ENCODE measurements around the gene DEXI. TPM values are rescaled to one million over a fixed set of nuclear protein-coding genes. Genes with fewer than 3 reads are reported as not detected.

DEXI gene
- total and polyA plus RNA-seq, 2 of the 4 experiments (the other 2 are of a cell fraction): 43.7 to 63.6 TPM

GRCh38 chr16:10950393-10950792 is 8.1 kb upstream of the DEXI start:
- H3K9me1 ChIP-seq (ENCODE audit: insufficient read depth, low read length): peaks cover 38% of the 10 kb centered on the region
- no peak overlapping the region for H3K4me3 ChIP-seq (ENCODE audit: insufficient read depth, low read depth, low read length)
- peaks cover 66% of the 10 kb centered on the region for H4K20me1 ChIP-seq (ENCODE audit: insufficient read depth, low read length)
- no peak overlapping the region for H4K5ac ChIP-seq (ENCODE audit: low read depth, low read length)
- H3K56ac ChIP-seq (ENCODE audit: extremely low read depth, insufficient read depth, low read length): no peak overlapping the region; the same call in 1 of the 2 replicates
- no peak overlapping the region for H2BK5ac ChIP-seq (ENCODE audit: low read depth, low read length, poor library complexity, severe bottlenecking)
- BruUV-seq (replicated peaks): no TSS peak
- DNase-seq (no peak), ATAC-seq (ENCODE audit: low read depth) (peak; percentile 8)
- H2BK120ac ChIP-seq (ENCODE audit: low read depth, low read length): no peak overlapping the region
- H3K18ac ChIP-seq (ENCODE audit: low read depth, low read length): no peak overlapping the region
- in situ Hi-C loops (cut with MboI; ENCODE audit: low sequenced_read_pairs): loop anchor here (25.0 kb wide), 2 partner anchors 587 to 862 kb away; a partner anchor contains a TSS
- H4K91ac ChIP-seq (ENCODE audit: insufficient read depth, low read depth, low read length): no peak overlapping the region
- no peak overlapping the region for H4K8ac ChIP-seq (ENCODE audit: low read depth in 2 of 2, low read length in 2 of 2)
- intact Hi-C loops (cut with micrococcal nuclease): no loop called here
- no peak overlapping the region for H3K27ac ChIP-seq (ENCODE audit: insufficient read depth, low read length)
- no peak overlapping the region for H3K23ac ChIP-seq (ENCODE audit: low read depth, low read length)
- H2AK5ac ChIP-seq (ENCODE audit: low read depth, low read length): 0 out of 2 replicates have a peak overlapping the region, but pooled peaks have one; percentile 6
- dilution Hi-C loops (cut with HindIII; ENCODE audit: low sequenced_read_pairs, unreplicated experiment): no loop called here
- POLR2A ChIA-PET (ENCODE audit: unreplicated experiment): interaction anchor here (0.6 kb wide), 2 partner anchors 18 to 306 kb away, joined by 4 to 6 read pairs; partner anchors contain the start of gene SOCS1
- no peak overlapping the region for H2BK20ac ChIP-seq (ENCODE audit: low read depth, low read length)
- CTCF ChIA-PET: interaction anchor here (1.4 kb wide), 1 partner anchor 304 kb away, joined by 3 read pairs; no protein-coding TSS in a partner anchor
- H3K27me3 ChIP-seq (ENCODE audit: control insufficient read depth, insufficient read depth, low read length): no peaks in the 10 kb centered on the region
- H3K36me3 ChIP-seq (ENCODE audit: control insufficient read depth, insufficient read depth, low read length): no peaks in the 10 kb centered on the region
- 12% methylated on average over 2 of the region's 5 CpGs; no CpG with 5 or more reads in 1 of the 2 experiments for WGBS, 2 experiments (ENCODE audit: extremely low coverage in 2 of 2, insufficient read length in 1 of 2)
- peak overlapping the region; percentile 49; the same call in 1 of the 2 replicates for H3K14ac ChIP-seq (replicated peaks; ENCODE audit: low read depth, low read length)
- H3K9ac ChIP-seq (ENCODE audit: low read depth, low read length): no peak overlapping the region
- TF ChIP-seq ELK1 (IDR thresholded peaks at IDR 0.05; ENCODE audit: borderline replicate concordance, low read depth, low read length) (no peak), CTCF (conservative IDR thresholded peaks at IDR 0.05; ENCODE audit: low read depth, low read length) (no peak), USF2 (IDR thresholded peaks at IDR 0.05; ENCODE audit: low read depth, low read length) (no peak), CEBPB (IDR thresholded peaks at IDR 0.05; ENCODE audit: low read depth, low read length) (no peak), MAFK (IDR thresholded peaks at IDR 0.05; ENCODE audit: low read depth, low read length) (no peak), RCOR1 (IDR thresholded peaks at IDR 0.05; ENCODE audit: insufficient replicate concordance, low read length) (no peak), SMC3 (IDR thresholded peaks at IDR 0.05; ENCODE audit: low read depth, low read length) (no peak), FOS (IDR thresholded peaks at IDR 0.05; ENCODE audit: low read depth, low read length) (no peak), MXI1 (IDR thresholded peaks at IDR 0.05; ENCODE audit: borderline replicate concordance, low read depth, low read length) (no peak), RAD21 (IDR thresholded peaks at IDR 0.05; ENCODE audit: low read length) (no peak), MAZ (IDR thresholded peaks at IDR 0.05; ENCODE audit: borderline replicate concordance, low read depth, low read length) (no peak), NFE2L2 (IDR thresholded peaks at IDR 0.05; ENCODE audit: low read depth, low read length) (no peak), RFX5 (IDR thresholded peaks at IDR 0.05; ENCODE audit: low read depth, low read length) (no peak), POLR2A (IDR thresholded peaks at IDR 0.05; ENCODE audit: low read depth, low read length) (no peak), BHLHE40 (IDR thresholded peaks at IDR 0.05; ENCODE audit: low read depth, low read length) (no peak), CHD1 (IDR thresholded peaks at IDR 0.05; ENCODE audit: low read depth, low read length) (no peak)
- peaks cover 22% of the 10 kb centered on the region for H3K4me1 ChIP-seq (ENCODE audit: control insufficient read depth, insufficient read depth, low read length)
- H2AK9ac ChIP-seq (replicated peaks; ENCODE audit: low read depth, low read length, poor library complexity): no peak overlapping the region
- H3K9me3 ChIP-seq (ENCODE audit: control insufficient read depth, insufficient read depth, low read length): no peaks in the 10 kb centered on the region
- no peak overlapping the region for H3K4me2 ChIP-seq (ENCODE audit: low read depth, low read length)
- H3K4ac ChIP-seq (ENCODE audit: low read depth, low read length): no peak overlapping the region
- no peak overlapping the region for H2AFZ ChIP-seq (replicated peaks; ENCODE audit: low read length, poor library complexity)
- H2BK15ac ChIP-seq (ENCODE audit: low read depth, low read length): no peak overlapping the region
- peaks cover 49 to 87% of the 10 kb centered on the region in 2 experiments for H3K79me1 ChIP-seq (ENCODE audit: low read depth in 1 of 2, low read length in 2 of 2)
